ENCODE results near the gene TAF1B.

The TAF1B gene

GRCh38 chr2:9944330-9944758 is 101.1 kb downstream of the TAF1B start:
- no peak for DNase-seq

GRCh38 chr2:9945596-9945995 is 102.3 kb downstream of the TAF1B start:
- DNase-seq: no peak

GRCh38 chr2:9946076-9946475 is 102.8 kb downstream of the TAF1B start:
- DNase-seq: no peak

GRCh38 chr2:9946818-9947217 is 103.5 kb downstream of the TAF1B start:
- no peak for DNase-seq

GRCh38 chr2:9948721-9949120 is 105.4 kb downstream of the TAF1B start:
- DNase-seq: no peak

- no peak for DNase-seq
These were observed 106.1 kb downstream of the TAF1B start for GRCh38 chr2:9949239-9949991.

GRCh38 chr2:9949992-9950520 is 106.8 kb downstream of the TAF1B start:
- no peak for DNase-seq

- DNase-seq: no peak
These were observed 107.4 kb downstream of the TAF1B start for GRCh38 chr2:9950521-9951271.

GRCh38 chr2:9951272-9951521 is 107.9 kb downstream of the TAF1B start:
- DNase-seq: no peak

GRCh38 chr2:9951522-9952285 is 108.4 kb downstream of the TAF1B start, which contains the start of gene GRHL1:
Gene GRHL1, plus strand, starts transcription at chr2:9951693. Its CDS starts 141 bp downstream, at chr2:9951834.
- DNase-seq: peak; percentile 90

GRCh38 chr2:9952286-9952737 is 109.0 kb downstream of the TAF1B start:
- DNase-seq: no peak

GRCh38 chr2:9952856-9953503 is 109.7 kb downstream of the TAF1B start:
- DNase-seq: no peak

GRCh38 chr2:9954136-9954535 is 110.9 kb downstream of the TAF1B start:
- no peak for DNase-seq

- DNase-seq: no peak
These were observed 114.8 kb downstream of the TAF1B start for GRCh38 chr2:9958057-9958456.

- no peak for DNase-seq
These were observed 116.0 kb downstream of the TAF1B start for GRCh38 chr2:9959262-9959661.

GRCh38 chr2:9961013-9961412 is 117.7 kb downstream of the TAF1B start:
- no peak for DNase-seq

GRCh38 chr2:9964334-9964980 is 121.2 kb downstream of the TAF1B start:
- no peak for DNase-seq

GRCh38 chr2:9965119-9965822 is 122.0 kb downstream of the TAF1B start:
- DNase-seq: no peak

- no peak for DNase-seq
These were observed 123.3 kb downstream of the TAF1B start for GRCh38 chr2:9966491-9967022.

GRCh38 chr2:9967053-9967775 is 123.9 kb downstream of the TAF1B start:
- no peak for DNase-seq

All from activated CD8-positive, alpha-beta memory T cell treated with anti-CD3 and anti-CD28 coated beads, Interleukin-2, amount 50 U/mL, for 4 hours (primary cell).